HFF-Myc (cell line): ENCODE measurements around the gene BFSP1.

Experiments
- DNase-seq: peaks from one replicate; pipeline ENCODE4 v3.0.0-alpha.2; 2011; ENCODE audit warnings: low read depth; ENCODE audit errors: extremely low read depth
- H3K4me3 ChIP-seq: replicated peaks from 2 replicates; pipeline ENCODE4 v1.5.1; 2011; ENCODE audit warnings: low read depth, mild to moderate bottlenecking, control low read depth, low read length
- TF ChIP-seq, protein P1 (sequence below): IDR thresholded peaks from 2 replicates; pipeline ENCODE4 v1.5.1; 2012; ENCODE audit warnings: mild to moderate bottlenecking, low read depth, low read length, control low read depth; ENCODE audit errors: missing control alignments

BFSP1 gene

GRCh38 chr20:17542481-17542880, 11.3 kb upstream of the BFSP1 start:
- TF ChIP-seq, protein P1, sequence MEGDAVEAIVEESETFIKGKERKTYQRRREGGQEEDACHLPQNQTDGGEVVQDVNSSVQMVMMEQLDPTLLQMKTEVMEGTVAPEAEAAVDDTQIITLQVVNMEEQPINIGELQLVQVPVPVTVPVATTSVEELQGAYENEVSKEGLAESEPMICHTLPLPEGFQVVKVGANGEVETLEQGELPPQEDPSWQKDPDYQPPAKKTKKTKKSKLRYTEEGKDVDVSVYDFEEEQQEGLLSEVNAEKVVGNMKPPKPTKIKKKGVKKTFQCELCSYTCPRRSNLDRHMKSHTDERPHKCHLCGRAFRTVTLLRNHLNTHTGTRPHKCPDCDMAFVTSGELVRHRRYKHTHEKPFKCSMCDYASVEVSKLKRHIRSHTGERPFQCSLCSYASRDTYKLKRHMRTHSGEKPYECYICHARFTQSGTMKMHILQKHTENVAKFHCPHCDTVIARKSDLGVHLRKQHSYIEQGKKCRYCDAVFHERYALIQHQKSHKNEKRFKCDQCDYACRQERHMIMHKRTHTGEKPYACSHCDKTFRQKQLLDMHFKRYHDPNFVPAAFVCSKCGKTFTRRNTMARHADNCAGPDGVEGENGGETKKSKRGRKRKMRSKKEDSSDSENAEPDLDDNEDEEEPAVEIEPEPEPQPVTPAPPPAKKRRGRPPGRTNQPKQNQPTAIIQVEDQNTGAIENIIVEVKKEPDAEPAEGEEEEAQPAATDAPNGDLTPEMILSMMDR: no peak
- DNase-seq: no peak
- no peak overlapping the region for H3K4me3 ChIP-seq

- no peak overlapping the region for H3K4me3 ChIP-seq
- DNase-seq: no peak
- TF ChIP-seq, protein P1: no peak
Observed at GRCh38 chr20:17541996-17542395, 10.8 kb upstream of the BFSP1 start.

GRCh38 chr20:17541596-17541995, 10.4 kb upstream of the BFSP1 start:
- TF ChIP-seq, protein P1: no peak
- no peak for DNase-seq

GRCh38 chr20:17538517-17539170, 7.5 kb upstream of the BFSP1 start:
- H3K4me3 ChIP-seq: no peak overlapping the region
- TF ChIP-seq, protein P1: no peak
- no peak for DNase-seq

More at GRCh38 chr20:17541596-17541995, 10.4 kb upstream of the BFSP1 start:
- no peak overlapping the region for H3K4me3 ChIP-seq

GRCh38 chr20:17537959-17538358, 6.8 kb upstream of the BFSP1 start:
- no peak overlapping the region for H3K4me3 ChIP-seq
- TF ChIP-seq, protein P1: no peak
- DNase-seq: no peak

GRCh38 chr20:17536944-17537444, 5.8 kb upstream of the BFSP1 start:
- no peak overlapping the region for H3K4me3 ChIP-seq
- DNase-seq: peak; percentile 67
- TF ChIP-seq, protein P1: peak; percentile 90
